OCI-LY7 (cell line): Measurements from ENCODE around the gene SLC9A7. TPM values are rescaled to one million over a fixed set of nuclear protein-coding genes. Genes with fewer than 3 reads are reported as not detected.

ENCODE experiments used
- BruUV-seq: library from RNA; stranded (reverse); fragments of 400-500 nt; replicated peaks from 2 replicates; lab custom pipeline; 2021; lab: Mats Ljungman, UMichigan
- CTCF ChIA-PET: fragments of 300-600 bp; sonication (Branson Sonifier 250); formaldehyde crosslinking; loops from one replicate; lab custom pipeline; 2022; ENCODE audit warnings: antibody characterized with exemption; ENCODE audit not compliant: unreplicated experiment; lab: Charles Lee
- POLR2A ChIA-PET: fragments of 300-600 bp; sonication (Branson Sonifier 250); formaldehyde crosslinking; loops from one replicate; lab custom pipeline; 2022; ENCODE audit warnings: antibody characterized with exemption; lab: Charles Lee
- DNase-seq: peaks from one replicate; pipeline ENCODE4 v3.0.0-alpha.2; 2015; ENCODE audit warnings: low spot score
- H2AFZ ChIP-seq: fragments of 200-600 bp; sonication (generic), shearing (Covaris generic); 2 replicates; pipeline ENCODE4 v1.6.1; 2014; ENCODE audit warnings: mild to moderate bottlenecking, antibody characterized with exemption, low read length, moderate library complexity
- H3K27ac ChIP-seq: fragments of 200-600 bp; sonication (generic); 2 replicates; pipeline ENCODE4 v1.5.1; 2014; ENCODE audit warnings: mixed run types, low read depth, mild to moderate bottlenecking, moderate library complexity, low read length, inconsistent platforms; ENCODE audit not compliant: poor library complexity, severe bottlenecking
- H3K36me3 ChIP-seq: fragments of 200-600 bp; sonication (generic); 2 replicates; pipeline ENCODE4 v1.6.1; 2014; ENCODE audit warnings: mild to moderate bottlenecking, antibody characterized with exemption, low read length, moderate library complexity, mixed read lengths; ENCODE audit not compliant: insufficient read depth
- H3K4me1 ChIP-seq: fragments of 200-600 bp; sonication (generic); 2 replicates; pipeline ENCODE4 v1.5.1; 2014; ENCODE audit warnings: mild to moderate bottlenecking, low read length; ENCODE audit not compliant: insufficient read depth, poor library complexity, severe bottlenecking
- H3K4me2 ChIP-seq: fragments of 200-600 bp; sonication (generic); 2 replicates; pipeline ENCODE4 v1.6.1; 2014; ENCODE audit warnings: mild to moderate bottlenecking, low read length
- H3K4me3 ChIP-seq: fragments of 200-600 bp; sonication (generic); 2 replicates; pipeline ENCODE4 v1.5.1; 2014; ENCODE audit warnings: mild to moderate bottlenecking, low read depth, low read length; ENCODE audit not compliant: poor library complexity, severe bottlenecking
- H3K79me2 ChIP-seq: fragments of 200-600 bp; sonication (generic); 2 replicates; pipeline ENCODE4 v1.6.1; 2016; ENCODE audit warnings: low read depth, mild to moderate bottlenecking, low read length, moderate library complexity, mixed read lengths; ENCODE audit not compliant: insufficient read depth
- H3K9me2 ChIP-seq: fragments of 200-600 bp; sonication (generic); 2 replicates; pipeline ENCODE4 v1.6.1; 2016; ENCODE audit warnings: mild to moderate bottlenecking, low read length, mixed read lengths; ENCODE audit not compliant: insufficient read depth
- H3K9me3 ChIP-seq: fragments of 200-600 bp; sonication (generic); 2 replicates; pipeline ENCODE4 v1.6.1; 2014; ENCODE audit warnings: mild to moderate bottlenecking, mixed run types, low read length, mixed read lengths
- H4K20me1 ChIP-seq: fragments of 200-600 bp; sonication (generic); 2 replicates; pipeline ENCODE4 v1.6.1; 2014; ENCODE audit warnings: mild to moderate bottlenecking, antibody characterized with exemption, low read length, moderate library complexity, mixed read lengths; ENCODE audit not compliant: insufficient read depth
- EZH2phosphoT487 ChIP-seq: fragments of 200-600 bp; sonication (generic); IDR thresholded peaks from 2 replicates; pipeline ENCODE4 v1.6.1; 2018; ENCODE audit warnings: low read depth, borderline replicate concordance, mild to moderate bottlenecking, mixed run types, antibody characterized with exemption, low read length, moderate library complexity, mixed read lengths
- intact Hi-C: fragments of 100-400 bp; cut with micrococcal nuclease; formaldehyde crosslinking; loops from one replicate; pipeline ENCODE4 v1.10.0; 2022; ENCODE audit not compliant: unreplicated experiment
- total RNA-seq, 2 experiments: library from RNA; depleted of rRNA in 1 of 2; stranded (reverse); fragments of >200 nt in 1 of 2; shearing (Covaris generic) in 1 of 2; gene quantifications; 2 replicates each; pipeline ENCODE4 v1.2.3, GENCODE V29; 2014 to 2022
- TF ChIP-seq, protein P1 (sequence below): fragments of 200-600 bp; sonication (generic); conservative IDR thresholded peaks from 2 replicates; pipeline ENCODE4 v1.5.1; 2014; ENCODE audit warnings: mild to moderate bottlenecking, antibody characterized with exemption, low read length, moderate library complexity, mixed read lengths

SLC9A7 gene
- total RNA-seq, 2 experiments from 2014 or later, result 40.5 to 59.6 TPM

DNA sequence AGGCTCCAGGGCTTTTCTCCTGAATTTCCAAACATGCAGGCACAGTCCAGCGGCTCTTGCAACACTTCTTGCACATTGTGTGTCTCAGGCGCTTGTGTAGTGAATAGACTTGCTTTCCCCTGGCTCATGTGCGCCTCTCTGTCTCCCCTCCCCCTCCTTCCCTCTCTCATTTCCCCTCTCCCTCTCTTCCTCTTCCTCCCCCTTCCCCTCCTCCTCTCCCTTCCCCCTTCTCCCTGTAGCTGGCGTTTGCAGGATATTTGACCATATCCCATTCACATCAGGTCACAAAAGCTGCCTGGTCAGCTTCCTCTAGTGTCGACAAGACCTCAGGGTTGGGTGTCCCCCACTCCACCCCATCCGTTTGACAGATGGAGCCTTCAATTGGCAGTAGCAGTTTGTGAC lies 182.9 kb downstream of the SLC9A7 start:
- no TSS peak for BruUV-seq
- no peaks in the 10 kb centered on the region for H3K9me2 ChIP-seq
- TF ChIP-seq, protein P1, sequence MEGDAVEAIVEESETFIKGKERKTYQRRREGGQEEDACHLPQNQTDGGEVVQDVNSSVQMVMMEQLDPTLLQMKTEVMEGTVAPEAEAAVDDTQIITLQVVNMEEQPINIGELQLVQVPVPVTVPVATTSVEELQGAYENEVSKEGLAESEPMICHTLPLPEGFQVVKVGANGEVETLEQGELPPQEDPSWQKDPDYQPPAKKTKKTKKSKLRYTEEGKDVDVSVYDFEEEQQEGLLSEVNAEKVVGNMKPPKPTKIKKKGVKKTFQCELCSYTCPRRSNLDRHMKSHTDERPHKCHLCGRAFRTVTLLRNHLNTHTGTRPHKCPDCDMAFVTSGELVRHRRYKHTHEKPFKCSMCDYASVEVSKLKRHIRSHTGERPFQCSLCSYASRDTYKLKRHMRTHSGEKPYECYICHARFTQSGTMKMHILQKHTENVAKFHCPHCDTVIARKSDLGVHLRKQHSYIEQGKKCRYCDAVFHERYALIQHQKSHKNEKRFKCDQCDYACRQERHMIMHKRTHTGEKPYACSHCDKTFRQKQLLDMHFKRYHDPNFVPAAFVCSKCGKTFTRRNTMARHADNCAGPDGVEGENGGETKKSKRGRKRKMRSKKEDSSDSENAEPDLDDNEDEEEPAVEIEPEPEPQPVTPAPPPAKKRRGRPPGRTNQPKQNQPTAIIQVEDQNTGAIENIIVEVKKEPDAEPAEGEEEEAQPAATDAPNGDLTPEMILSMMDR, result no peak
- TF ChIP-seq EZH2phosphoT487, result no peak
- intact Hi-C loops, result loop anchor here (5.0 kb wide), 1 partner anchor 66 kb away; no protein-coding TSS in a partner anchor
- peak overlapping the region; percentile 76 for H3K4me2 ChIP-seq
- POLR2A ChIA-PET, result interaction anchor here (0.6 to 1.2 kb wide), 2 partner anchors 14 to 207 kb away, joined by 4 to 6 read pairs; no protein-coding TSS in a partner anchor
- peaks cover 8% of the 10 kb centered on the region; the same call in 1 of the 2 replicates for H3K79me2 ChIP-seq
- CTCF ChIA-PET, result interaction anchor here (0.6 kb wide), 1 partner anchor 10 kb away, joined by 9 read pairs; no protein-coding TSS in a partner anchor
- H2AFZ ChIP-seq, result no peak overlapping the region
- H3K9me3 ChIP-seq, result no peaks in the 10 kb centered on the region
- no peak overlapping the region for H3K27ac ChIP-seq
- H3K4me1 ChIP-seq, result peaks cover 33% of the 10 kb centered on the region
- H4K20me1 ChIP-seq, result no peaks in the 10 kb centered on the region
- peak; percentile 14 for DNase-seq
- peak overlapping the region; percentile 74 for H3K4me3 ChIP-seq
- peaks cover 5% of the 10 kb centered on the region; the same call in 1 of the 2 replicates for H3K36me3 ChIP-seq

DNA sequence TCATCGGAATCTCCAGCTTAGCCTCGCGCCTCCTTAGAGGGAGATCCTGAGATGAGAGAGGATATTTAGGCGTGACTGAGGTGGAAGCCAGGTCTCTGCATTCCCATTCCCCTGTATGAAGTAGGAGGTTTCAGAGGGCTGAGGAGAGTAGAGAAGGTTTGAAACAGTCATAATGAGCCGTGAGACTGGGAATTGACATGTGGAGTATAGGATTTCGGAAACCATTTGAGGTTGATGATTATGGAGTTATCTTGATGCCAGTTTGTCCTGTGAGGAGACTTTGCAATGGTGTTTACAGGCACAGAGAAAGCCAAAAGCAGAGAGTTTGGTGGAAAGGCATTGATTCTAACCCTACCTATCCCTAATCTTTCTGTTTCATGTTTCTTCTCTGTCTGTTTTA lies 183.3 kb downstream of the SLC9A7 start:
- DNase-seq, result no peak
- Histone ChIP-seq H3K4me1 (peaks cover 33% of the 10 kb centered on the region), H4K20me1 (no peaks in the 10 kb centered on the region), H3K27ac (no peak overlapping the region), H3K36me3 (peaks cover 5% of the 10 kb centered on the region; the same call in 1 of the 2 replicates), H3K9me2 (no peaks in the 10 kb centered on the region), H3K79me2 (peaks cover 8% of the 10 kb centered on the region; the same call in 1 of the 2 replicates), H3K4me3 (peak overlapping the region; percentile 74), H2AFZ (no peak overlapping the region), H3K9me3 (no peaks in the 10 kb centered on the region), H3K4me2 (peak overlapping the region; percentile 76)
- TF ChIP-seq, protein P1, result no peak
- no peak for TF ChIP-seq EZH2phosphoT487
- POLR2A ChIA-PET, result interaction anchor here (1.2 kb wide), 1 partner anchor 14 kb away, joined by 4 read pairs; no protein-coding TSS in a partner anchor
- intact Hi-C loops, result loop anchor here (5.0 kb wide), 1 partner anchor 67 kb away; no protein-coding TSS in a partner anchor
- no TSS peak for BruUV-seq
- CTCF ChIA-PET, result no interaction called here
